Stimulated activated CD8-positive, alpha-beta memory T cell treated with anti-CD3 and anti-CD28 coated beads, Interleukin-7, amount 100 ng/mL, for 24 hours (primary cell): Measurements from ENCODE around the gene CPED1.

ENCODE experiments used
- DNase-seq: peaks from one replicate; pipeline ENCODE4 v3.0.0-alpha.2; 2020; ENCODE audit warnings: low read depth

The CPED1 gene

DNA sequence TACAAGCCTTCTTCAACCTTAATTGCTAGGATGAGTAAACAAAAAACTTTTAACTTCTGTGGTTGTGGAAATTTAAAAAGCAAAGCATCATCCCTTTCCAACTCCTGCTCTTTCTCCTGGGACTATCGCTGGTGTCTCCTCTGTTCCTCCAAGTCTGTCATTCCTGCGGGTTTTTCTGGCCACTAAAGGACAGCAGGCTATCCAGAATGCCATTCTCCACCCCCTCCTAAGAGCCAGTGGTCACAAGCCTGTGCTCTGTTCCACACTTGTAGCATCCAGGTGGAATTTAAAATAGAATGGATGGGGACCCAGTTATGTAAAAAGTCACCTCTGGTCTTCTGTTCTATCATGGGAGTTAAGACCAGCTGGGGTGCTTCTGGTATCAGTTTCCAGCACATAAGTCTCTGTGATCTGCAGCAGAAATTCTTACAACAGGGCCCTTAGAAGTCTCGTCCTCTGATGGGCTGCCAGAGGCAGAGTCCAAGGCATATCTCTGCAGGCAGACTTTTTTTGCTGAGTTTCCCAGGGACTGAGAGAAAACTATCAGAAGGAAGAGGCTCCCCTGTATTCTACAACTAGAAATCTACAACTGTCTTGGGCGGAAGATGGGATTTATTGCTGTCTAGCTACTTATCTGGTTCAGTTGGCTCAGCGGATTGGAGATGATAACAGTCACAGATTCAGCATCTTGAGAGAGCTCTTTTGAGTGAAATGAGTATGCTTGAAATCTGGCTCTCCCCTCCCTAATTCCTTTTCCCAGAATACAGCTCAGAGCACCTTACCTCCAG is 335.2 kb downstream of the CPED1 start:
- DNase-seq: no peak

GRCh38 chr7:121327671-121328070 is 339.2 kb downstream of the CPED1 start:
- no peak for DNase-seq

GRCh38 chr7:121328508-121329190 is 340.1 kb downstream of the CPED1 start, which contains the start of gene WNT16:
Gene WNT16 (plus strand): TSS chr7:121329000. CDS start chr7:121329293, 293 bp downstream.
- DNase-seq: no peak

GRCh38 chr7:121329191-121330052 is 340.9 kb downstream of the CPED1 start:
- DNase-seq: no peak

GRCh38 chr7:121330053-121330833 is 341.7 kb downstream of the CPED1 start:
- no peak for DNase-seq

GRCh38 chr7:121331048-121331447 is 342.5 kb downstream of the CPED1 start:
- no peak for DNase-seq

DNA sequence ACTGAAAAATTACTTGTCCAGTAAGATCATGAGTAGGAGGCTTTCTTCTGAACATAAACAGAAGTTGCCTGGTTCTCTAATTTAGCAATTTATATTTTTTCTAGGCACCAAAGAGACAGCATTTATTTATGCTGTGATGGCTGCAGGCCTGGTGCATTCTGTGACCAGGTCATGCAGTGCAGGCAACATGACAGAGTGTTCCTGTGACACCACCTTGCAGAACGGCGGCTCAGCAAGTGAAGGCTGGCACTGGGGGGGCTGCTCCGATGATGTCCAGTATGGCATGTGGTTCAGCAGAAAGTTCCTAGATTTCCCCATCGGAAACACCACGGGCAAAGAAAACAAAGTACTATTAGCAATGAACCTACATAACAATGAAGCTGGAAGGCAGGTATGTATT is 343.1 kb downstream of the CPED1 start:
- DNase-seq: no peak

DNA sequence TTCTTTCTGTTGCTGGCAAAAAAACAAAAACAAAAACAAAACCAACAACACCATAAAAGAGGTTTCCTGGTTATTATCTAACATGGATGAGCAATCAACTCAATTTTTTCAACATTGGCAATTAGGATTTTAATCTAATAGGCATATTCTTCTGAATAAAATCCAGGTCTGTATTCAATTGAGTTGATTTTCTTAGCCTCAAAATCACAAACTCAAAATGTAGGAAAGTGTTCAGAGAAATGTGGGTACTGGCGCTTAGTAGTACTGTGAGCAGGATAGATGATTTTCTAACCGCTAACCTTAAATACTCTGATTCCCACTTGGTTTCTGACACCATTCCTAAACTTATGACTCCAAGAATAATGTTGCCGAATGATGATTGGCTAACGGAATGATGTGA is 345.9 kb downstream of the CPED1 start:
- DNase-seq: no peak

- no peak for DNase-seq
Observed at GRCh38 chr7:121334875-121335648, 346.6 kb downstream of the CPED1 start.

GRCh38 chr7:121336579-121336978 is 348.1 kb downstream of the CPED1 start:
- no peak for DNase-seq

GRCh38 chr7:121337398-121337797 is 348.9 kb downstream of the CPED1 start:
- DNase-seq: no peak

- DNase-seq: no peak
Observed at GRCh38 chr7:121339082-121339481, 350.6 kb downstream of the CPED1 start.

GRCh38 chr7:121341933-121342332 is 353.4 kb downstream of the CPED1 start:
- DNase-seq: no peak

GRCh38 chr7:121342631-121343030 is 354.1 kb downstream of the CPED1 start:
- DNase-seq: no peak

DNA sequence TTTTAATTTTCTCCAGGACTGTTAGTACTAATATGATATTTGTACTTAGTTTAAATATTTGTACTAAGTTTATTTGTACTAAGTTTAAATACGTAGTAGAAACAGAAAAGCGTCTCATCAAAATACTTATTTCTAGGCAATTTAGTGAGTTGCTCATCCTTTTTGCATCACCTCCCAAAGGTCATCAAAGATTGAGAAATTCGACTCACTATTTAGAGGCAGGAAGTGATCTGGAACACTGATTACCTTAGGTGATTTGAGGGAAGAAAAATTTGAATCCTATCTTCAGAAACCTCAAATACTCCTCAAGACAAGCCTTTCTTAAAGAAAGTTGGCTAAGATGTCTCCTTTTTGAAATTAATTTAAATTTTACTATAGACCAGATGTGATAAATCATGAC is 354.8 kb downstream of the CPED1 start:
- no peak for DNase-seq

- DNase-seq: no peak
Observed at GRCh38 chr7:121344093-121344492, 355.6 kb downstream of the CPED1 start.

DNA sequence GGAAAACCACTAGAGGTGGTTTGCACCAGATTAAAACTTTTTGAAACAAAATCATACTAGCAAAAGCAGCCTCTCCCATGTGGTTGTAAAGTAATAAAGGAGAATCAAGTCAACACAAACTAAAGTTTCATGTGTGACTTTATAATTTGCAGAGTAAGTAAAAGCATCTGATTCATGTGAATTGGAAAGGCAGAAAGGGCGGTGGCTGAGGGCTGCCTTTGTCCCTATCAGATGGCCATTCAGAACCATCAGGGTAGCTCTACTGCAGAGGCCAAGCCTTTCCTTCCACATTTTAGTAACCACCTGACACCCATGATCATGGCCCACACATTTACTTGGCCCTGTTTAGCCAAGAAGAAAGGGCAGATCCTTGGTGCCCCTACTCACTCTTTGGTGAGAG is 356.0 kb downstream of the CPED1 start:
- no peak for DNase-seq
